Liver (tissue), 9 donors: Measurements from ENCODE around the gene SPOCK2. TPM values are rescaled to one million over a fixed set of nuclear protein-coding genes. Genes with fewer than 3 reads are reported as not detected.

Source experiments
- DNase-seq: peaks from one replicate; pipeline ENCODE4 v3.0.0-alpha.2; 2017; ENCODE audit warnings: low spot score
- H3K27ac ChIP-seq, 2 donors: one replicate each; pipeline ENCODE4 v1.7.0; 2013; ENCODE audit warnings: inconsistent platforms in 2 of 2, low read length in 2 of 2, control low read depth in 1 of 2, low read depth in 1 of 2, mild to moderate bottlenecking in 1 of 2
- H3K27me3 ChIP-seq, 4 donors: one replicate each; pipeline versions ENCODE4 v1.6.1 to v1.7.0; 2013; ENCODE audit warnings: low read length in 3 of 4, inconsistent platforms in 1 of 4, mild to moderate bottlenecking in 1 of 4, moderate library complexity in 1 of 4; ENCODE audit not compliant: control insufficient read depth in 4 of 4, insufficient read depth in 4 of 4
- H3K36me3 ChIP-seq, 4 donors: one replicate each; pipeline versions ENCODE4 v1.6.1 to v1.7.0; 2013; ENCODE audit warnings: low read length in 3 of 4, mild to moderate bottlenecking in 3 of 4, low read depth in 1 of 4, moderate library complexity in 1 of 4; ENCODE audit not compliant: control insufficient read depth in 4 of 4, insufficient read depth in 3 of 4
- H3K4me1 ChIP-seq, 4 donors: one replicate each; pipeline versions ENCODE4 v1.6.1 to v1.7.0; 2013; ENCODE audit warnings: low read length in 3 of 4, mild to moderate bottlenecking in 3 of 4, moderate library complexity in 1 of 4; ENCODE audit not compliant: control insufficient read depth in 4 of 4, insufficient read depth in 4 of 4
- H3K4me3 ChIP-seq, 3 donors: one replicate each; pipeline versions ENCODE4 v1.6.1 to v1.7.0; 2013; ENCODE audit warnings: low read length in 3 of 3, control low read depth in 1 of 3, low read depth in 1 of 3, mild to moderate bottlenecking in 1 of 3
- H3K9ac ChIP-seq, 2 donors: one replicate each; pipeline ENCODE4 v1.7.0; 2013; ENCODE audit warnings: low read length in 2 of 2, mild to moderate bottlenecking in 2 of 2, moderate library complexity in 2 of 2, control low read depth in 1 of 2, low read depth in 1 of 2
- H3K9me3 ChIP-seq, 4 donors: one replicate each; pipeline versions ENCODE4 v1.6.1 to v1.7.0; 2013; ENCODE audit warnings: low read length in 3 of 4; ENCODE audit not compliant: control insufficient read depth in 4 of 4
- FOXA1 ChIP-seq: IDR thresholded peaks from 2 replicates; pipeline ENCODE4 v1.6.1; 2016; ENCODE audit warnings: antibody characterized with exemption
- GABPA ChIP-seq, 2 donors: IDR thresholded peaks in 1 of 2; conservative IDR thresholded peaks in 1 of 2; 2 replicates each; pipeline ENCODE4 v1.6.1; 2016; ENCODE audit warnings: antibody characterized with exemption in 2 of 2, mild to moderate bottlenecking in 1 of 2, moderate library complexity in 1 of 2
- HNF4A ChIP-seq, 2 donors: conservative IDR thresholded peaks; 2 replicates each; pipeline ENCODE4 v1.6.1; 2016; ENCODE audit warnings: antibody characterized with exemption in 2 of 2, mild to moderate bottlenecking in 2 of 2
- HNF4G ChIP-seq: IDR thresholded peaks from 2 replicates; pipeline ENCODE4 v1.6.1; 2016; ENCODE audit warnings: antibody characterized with exemption
- JUND ChIP-seq, 2 donors: IDR thresholded peaks; 2 replicates each; pipeline ENCODE4 v1.6.1; 2016; ENCODE audit warnings: antibody characterized with exemption in 2 of 2
- NR2F2 ChIP-seq: IDR thresholded peaks from 2 replicates; pipeline ENCODE4 v1.6.1; 2016; ENCODE audit warnings: antibody characterized with exemption
- RAD21 ChIP-seq, 2 donors: IDR thresholded peaks; 2 replicates each; pipeline ENCODE4 v1.6.1; 2016; ENCODE audit warnings: antibody characterized with exemption in 2 of 2, mild to moderate bottlenecking in 2 of 2
- TAF1 ChIP-seq: conservative IDR thresholded peaks from 2 replicates; pipeline ENCODE4 v1.6.1; 2016; ENCODE audit warnings: antibody characterized with exemption, mild to moderate bottlenecking
- YY1 ChIP-seq: IDR thresholded peaks from 2 replicates; pipeline ENCODE4 v1.6.1; 2016; ENCODE audit warnings: antibody characterized with exemption, mild to moderate bottlenecking
- WGBS: extraction: QIAGEN DNeasy Blood & Tissue Kit; methylation state at CpG from one replicate; pipeline ENCODE4 v1.1.7; 2013; 5-methylcytosine and 5-hydroxymethylcytosine counted together
- polyA plus RNA-seq, 2 donors: library from polyadenylated mRNA; stranded (reverse) in 1 of 2; unstranded in 1 of 2; fragments of 200-250 nt in 1 of 2; fragments of >200 nt in 1 of 2; fragmentation: Nextera tagmentation in 1 of 2; extraction: Ambion mirVana in 1 of 2; gene quantifications; one replicate each; pipeline versions ENCODE4 v1.2.1 to v1.2.3, GENCODE V29; 2013 to 2015
- total RNA-seq, 2 donors: library from RNA; depleted of rRNA; stranded (reverse); fragments of >200 nt; gene quantifications; one replicate each; pipeline ENCODE4 v1.2.3, GENCODE V29; 2014
- TF ChIP-seq, protein P1 (sequence below): IDR thresholded peaks from 2 replicates; pipeline ENCODE4 v1.6.1; 2016; ENCODE audit warnings: antibody characterized with exemption
- TF ChIP-seq, protein P2 (sequence below): IDR thresholded peaks from 2 replicates; pipeline ENCODE4 v1.6.1; 2016; ENCODE audit warnings: antibody characterized with exemption
- TF ChIP-seq, protein P3 (sequence below): IDR thresholded peaks from 2 replicates; pipeline ENCODE4 v1.6.1; 2016; ENCODE audit warnings: antibody characterized with exemption
- donor health status: healthy.
- donor health status: healthy.
- donor health status: healthy.
- donor health status: healthy.
- donor health status: healthy.

The SPOCK2 gene
- total and polyA plus RNA-seq, 4 donors = 0.36 to 1.7 (median 0.64) TPM

- Histone ChIP-seq H3K9ac (no peak overlapping the region), H3K4me1 (no peaks in the 10 kb centered on the region), H3K36me3 (no peaks in the 10 kb centered on the region), H3K27ac (no peak overlapping the region), H3K9me3 (no peaks in the 10 kb centered on the region), H3K4me3 (no peak overlapping the region), H3K27me3 (no peaks in the 10 kb centered on the region)
- WGBS = 70% methylated on average over 21 of the region's 21 CpGs
- no peak for DNase-seq
- TF ChIP-seq, protein P1, sequence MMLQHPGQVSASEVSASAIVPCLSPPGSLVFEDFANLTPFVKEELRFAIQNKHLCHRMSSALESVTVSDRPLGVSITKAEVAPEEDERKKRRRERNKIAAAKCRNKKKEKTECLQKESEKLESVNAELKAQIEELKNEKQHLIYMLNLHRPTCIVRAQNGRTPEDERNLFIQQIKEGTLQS = no peak
- TF ChIP-seq NR2F2 (no peak), GABPA (IDR thresholded peaks at IDR 0.05 in 1 of 2, conservative IDR thresholded peaks at IDR 0.05 in 1 of 2) (no peak), HNF4A (conservative IDR thresholded peaks at IDR 0.05) (no peak), YY1 (no peak), HNF4G (no peak), TAF1 (no peak), RAD21 (IDR thresholded peaks at IDR 0.05) (no peak), FOXA1 (no peak)
- TF ChIP-seq, protein P2, sequence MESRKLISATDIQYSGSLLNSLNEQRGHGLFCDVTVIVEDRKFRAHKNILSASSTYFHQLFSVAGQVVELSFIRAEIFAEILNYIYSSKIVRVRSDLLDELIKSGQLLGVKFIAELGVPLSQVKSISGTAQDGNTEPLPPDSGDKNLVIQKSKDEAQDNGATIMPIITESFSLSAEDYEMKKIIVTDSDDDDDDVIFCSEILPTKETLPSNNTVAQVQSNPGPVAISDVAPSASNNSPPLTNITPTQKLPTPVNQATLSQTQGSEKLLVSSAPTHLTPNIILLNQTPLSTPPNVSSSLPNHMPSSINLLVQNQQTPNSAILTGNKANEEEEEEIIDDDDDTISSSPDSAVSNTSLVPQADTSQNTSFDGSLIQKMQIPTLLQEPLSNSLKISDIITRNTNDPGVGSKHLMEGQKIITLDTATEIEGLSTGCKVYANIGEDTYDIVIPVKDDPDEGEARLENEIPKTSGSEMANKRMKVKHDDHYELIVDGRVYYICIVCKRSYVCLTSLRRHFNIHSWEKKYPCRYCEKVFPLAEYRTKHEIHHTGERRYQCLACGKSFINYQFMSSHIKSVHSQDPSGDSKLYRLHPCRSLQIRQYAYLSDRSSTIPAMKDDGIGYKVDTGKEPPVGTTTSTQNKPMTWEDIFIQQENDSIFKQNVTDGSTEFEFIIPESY = no peak
- TF ChIP-seq, protein P3, sequence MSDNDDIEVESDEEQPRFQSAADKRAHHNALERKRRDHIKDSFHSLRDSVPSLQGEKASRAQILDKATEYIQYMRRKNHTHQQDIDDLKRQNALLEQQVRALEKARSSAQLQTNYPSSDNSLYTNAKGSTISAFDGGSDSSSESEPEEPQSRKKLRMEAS = no peak
These were observed 29.1 kb downstream of the SPOCK2 start for GRCh38 chr10:72058989-72059842.

- Histone ChIP-seq H3K4me3 (no peak overlapping the region), H3K9me3 (no peaks in the 10 kb centered on the region), H3K4me1 (no peaks in the 10 kb centered on the region), H3K27ac (no peak overlapping the region), H3K27me3 (no peaks in the 10 kb centered on the region), H3K36me3 (no peaks in the 10 kb centered on the region), H3K9ac (no peak overlapping the region)
- 94% methylated on average over 12 of the region's 12 CpGs for WGBS
- TF ChIP-seq JUND (IDR thresholded peaks at IDR 0.05) = no peak
- TF ChIP-seq, protein P2 = no peak
- DNase-seq = no peak
These were observed 29.9 kb downstream of the SPOCK2 start for GRCh38 chr10:72058347-72058898.
